ENCODE results near the gene ADCY2. TPM values are rescaled to one million over a fixed set of nuclear protein-coding genes. Genes with fewer than 3 reads are reported as not detected.

The ADCY2 gene
- total RNA-seq, 1 experiment from 2014 or later: 31.3 TPM

DNA sequence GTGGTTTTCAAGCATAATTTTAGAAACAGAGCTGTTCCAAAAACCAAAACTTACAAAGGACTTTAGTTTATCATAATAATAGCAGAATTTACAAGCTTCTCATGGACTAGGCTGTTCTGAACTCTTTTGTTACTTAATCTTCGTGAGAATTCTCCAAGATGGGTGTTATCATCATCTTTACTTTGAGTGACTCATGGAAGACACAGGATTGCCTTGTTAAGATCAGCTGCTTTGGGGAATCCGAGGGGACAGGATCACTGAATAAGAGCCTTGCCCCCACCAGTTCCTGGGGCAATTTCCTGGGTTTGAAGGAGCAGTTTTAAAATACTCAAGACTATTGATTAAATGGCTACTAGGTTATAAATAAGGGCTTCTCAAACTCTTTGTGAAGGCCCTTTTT lies 374.5 kb downstream of the ADCY2 start:
- Histone ChIP-seq H3K27me3 (ENCODE audit: insufficient read depth, low read length) (no peaks in the 10 kb centered on the region), H3K56ac (ENCODE audit: insufficient read length, low read depth, low read length) (no peak overlapping the region), H2BK12ac (ENCODE audit: insufficient read length, low read depth, low read length) (no peak overlapping the region), H4K91ac (ENCODE audit: insufficient read length, low read depth, low read length) (no peak overlapping the region), H3K14ac (ENCODE audit: insufficient read depth, low read length) (no peak overlapping the region), H3T11ph (ENCODE audit: low read length) (no peak overlapping the region), H3K9me3 (ENCODE audit: control insufficient read depth, low read depth, low read length) (no peaks in the 10 kb centered on the region), H2AK5ac (ENCODE audit: insufficient read length, low read length) (no peak overlapping the region), H2BK120ac (ENCODE audit: low read depth, low read length, poor library complexity, severe bottlenecking) (no peak overlapping the region), H3K4me1 (ENCODE audit: insufficient read depth, low read length) (no peaks in the 10 kb centered on the region; the same call in 1 of the 2 replicates), H3K23me2 (ENCODE audit: insufficient read length, low read depth, low read length, poor library complexity, severe bottlenecking) (no peaks in the 10 kb centered on the region), H3K18ac (ENCODE audit: insufficient read length, low read depth, low read length) (no peak overlapping the region), H4K5ac (ENCODE audit: insufficient read length, low read depth, low read length) (no peak overlapping the region), H4K8ac (replicated peaks; ENCODE audit: insufficient read length, low read depth, low read length) (no peak overlapping the region), H2BK5ac (ENCODE audit: insufficient read length, low read length) (no peak overlapping the region), H3K4ac (ENCODE audit: low read depth, low read length) (no peak overlapping the region), H2AFZ (ENCODE audit: low read length) (no peak overlapping the region), H3K79me2 (ENCODE audit: insufficient read depth, low read length) (no peaks in the 10 kb centered on the region), H2BK20ac (ENCODE audit: low read depth, low read length, poor library complexity, severe bottlenecking) (no peak overlapping the region), H3K4me2 (ENCODE audit: insufficient read depth, insufficient read length, low read length) (no peak overlapping the region), H3K9ac (ENCODE audit: extremely low read depth, insufficient read length, low read length) (no peak overlapping the region), H4K20me1 (ENCODE audit: control insufficient read depth, insufficient read depth, insufficient read length) (no peaks in the 10 kb centered on the region), H2BK15ac (ENCODE audit: low read depth, low read length) (no peak overlapping the region), H3K27ac (ENCODE audit: insufficient read length, low read depth, low read length) (no peak overlapping the region), H3K79me1 (ENCODE audit: insufficient read depth, low read depth, low read length, poor library complexity, severe bottlenecking) (no peaks in the 10 kb centered on the region), H3K23ac (ENCODE audit: insufficient read length, low read depth, low read length) (no peak overlapping the region)
- no peaks in the 10 kb centered on the region for H3K27me3 Mint-ChIP-seq (ENCODE audit: low read depth)
- 0 out of 7 replicates have a peak overlapping the region, but pooled peaks of 1 of the 3 experiments have one; percentile 39 for H3K27ac Mint-ChIP-seq
- H3K4me1 Mint-ChIP-seq: peaks cover 13 to 15% of the 10 kb centered on the region in 2 experiments; a peak in 3 of 4 replicates
- no CpG with 5 or more reads among the region's 2 CpGs for WGBS (ENCODE audit: extremely low coverage, insufficient read length, low lambda C conversion rate)
- H3K9me3 Mint-ChIP-seq: no peaks in the 10 kb centered on the region
- peaks cover 0 to 4% (median 2%) of the 10 kb centered on the region in 3 experiments; a peak in 3 of 7 replicates for H3K36me3 Mint-ChIP-seq (ENCODE audit: insufficient read depth in 1 of 3, low read depth in 3 of 3)
- no peak for DNase-seq
- H3K4me3 Mint-ChIP-seq: no peak overlapping the region; a peak in 1 of 5 replicates
- TF ChIP-seq, protein P1, sequence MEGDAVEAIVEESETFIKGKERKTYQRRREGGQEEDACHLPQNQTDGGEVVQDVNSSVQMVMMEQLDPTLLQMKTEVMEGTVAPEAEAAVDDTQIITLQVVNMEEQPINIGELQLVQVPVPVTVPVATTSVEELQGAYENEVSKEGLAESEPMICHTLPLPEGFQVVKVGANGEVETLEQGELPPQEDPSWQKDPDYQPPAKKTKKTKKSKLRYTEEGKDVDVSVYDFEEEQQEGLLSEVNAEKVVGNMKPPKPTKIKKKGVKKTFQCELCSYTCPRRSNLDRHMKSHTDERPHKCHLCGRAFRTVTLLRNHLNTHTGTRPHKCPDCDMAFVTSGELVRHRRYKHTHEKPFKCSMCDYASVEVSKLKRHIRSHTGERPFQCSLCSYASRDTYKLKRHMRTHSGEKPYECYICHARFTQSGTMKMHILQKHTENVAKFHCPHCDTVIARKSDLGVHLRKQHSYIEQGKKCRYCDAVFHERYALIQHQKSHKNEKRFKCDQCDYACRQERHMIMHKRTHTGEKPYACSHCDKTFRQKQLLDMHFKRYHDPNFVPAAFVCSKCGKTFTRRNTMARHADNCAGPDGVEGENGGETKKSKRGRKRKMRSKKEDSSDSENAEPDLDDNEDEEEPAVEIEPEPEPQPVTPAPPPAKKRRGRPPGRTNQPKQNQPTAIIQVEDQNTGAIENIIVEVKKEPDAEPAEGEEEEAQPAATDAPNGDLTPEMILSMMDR (conservative IDR thresholded peaks at IDR 0.05): no peak

All from H9 (cell line).